WTC11 (cell line): Measurements from ENCODE around the gene MAST1. TPM values are rescaled to one million over a fixed set of nuclear protein-coding genes. Genes with fewer than 3 reads are reported as not detected.

Source experiments
- ATAC-seq: fragments of 200-7000 bp; cut with Tn5 transposase; 2 replicates; pipeline ENCODE4 v1.10.0; 2021; ENCODE audit warnings: mild to moderate bottlenecking, moderate library complexity
- CTCF ChIA-PET: fragments of 300-600 bp; sonication (Branson Sonifier 250); formaldehyde crosslinking; loops from one replicate; lab custom pipeline; 2021; ENCODE audit warnings: antibody characterized with exemption; lab: Charles Lee
- POLR2A ChIA-PET: fragments of 350-600 bp; sonication (Branson Sonifier 250); formaldehyde crosslinking; loops from one replicate; lab custom pipeline; 2021; ENCODE audit warnings: antibody characterized with exemption; lab: Charles Lee
- DNase-seq: peaks from one replicate; pipeline ENCODE4 v3.0.0; 2021; ENCODE audit warnings: low spot score
- H3K27ac Mint-ChIP-seq: 2 replicates; pipeline ENCODE4 v1.8.0; 2021; ENCODE audit warnings: mixed read lengths
- H3K27me3 Mint-ChIP-seq: 2 replicates; pipeline ENCODE4 v1.8.0; 2021; ENCODE audit warnings: low read depth, mild to moderate bottlenecking, moderate library complexity, mixed read lengths
- H3K36me3 Mint-ChIP-seq: 2 replicates; pipeline ENCODE4 v1.8.0; 2021; ENCODE audit warnings: mixed read lengths
- H3K4me1 Mint-ChIP-seq: 2 replicates; pipeline ENCODE4 v1.8.0; 2022; ENCODE audit warnings: mixed read lengths
- H3K4me3 Mint-ChIP-seq: 2 replicates; pipeline ENCODE4 v1.8.0; 2021; ENCODE audit warnings: mild to moderate bottlenecking, moderate library complexity, mixed read lengths
- H3K9me3 Mint-ChIP-seq: 2 replicates; pipeline ENCODE4 v1.8.0; 2021; ENCODE audit warnings: mixed read lengths
- CREB1 ChIP-seq: sonication (generic); formaldehyde crosslinking; IDR thresholded peaks from 2 replicates; pipeline ENCODE4 v1.8.0; 2023; ENCODE audit warnings: mild to moderate bottlenecking, missing genetic modification reagents
- CREM ChIP-seq: sonication (generic); formaldehyde crosslinking; IDR thresholded peaks from 2 replicates; pipeline ENCODE4 v1.8.1; 2022; ENCODE audit warnings: mild to moderate bottlenecking, missing genetic modification reagents, moderate library complexity
- ETV6 ChIP-seq: sonication (generic); formaldehyde crosslinking; IDR thresholded peaks from 2 replicates; pipeline ENCODE4 v1.8.1; 2022; ENCODE audit warnings: mild to moderate bottlenecking, missing genetic modification reagents
- FOXK1 ChIP-seq: sonication (generic); formaldehyde crosslinking; IDR thresholded peaks from 2 replicates; pipeline ENCODE4 v1.8.0; 2022; ENCODE audit warnings: mild to moderate bottlenecking, moderate library complexity, missing genetic modification reagents
- ZBTB21 ChIP-seq: sonication (generic); formaldehyde crosslinking; IDR thresholded peaks from 2 replicates; pipeline ENCODE4 v1.8.1; 2023; ENCODE audit warnings: mild to moderate bottlenecking, missing genetic modification reagents, borderline replicate concordance
- ZNF219 ChIP-seq: sonication (generic); formaldehyde crosslinking; IDR thresholded peaks from 2 replicates; pipeline ENCODE4 v1.8.0; 2023; ENCODE audit warnings: missing genetic modification reagents, mild to moderate bottlenecking, borderline replicate concordance
- total RNA-seq: library from RNA; stranded (reverse); gene quantifications from 3 replicates; pipeline ENCODE4 v1.2.3, GENCODE V29; 2021
- TF ChIP-seq, protein P1 (sequence below): sonication (generic); formaldehyde crosslinking; IDR thresholded peaks from 2 replicates; pipeline ENCODE4 v1.8.1; 2022; ENCODE audit warnings: low read depth, mild to moderate bottlenecking, moderate library complexity, missing genetic modification reagents, borderline replicate concordance
- TF ChIP-seq, protein P2 (sequence below): sonication (generic); formaldehyde crosslinking; IDR thresholded peaks from 2 replicates; pipeline ENCODE4 v1.8.0; 2023; ENCODE audit warnings: missing genetic modification reagents, mild to moderate bottlenecking, borderline replicate concordance
- TF ChIP-seq, protein P3 (sequence below): sonication (generic); formaldehyde crosslinking; IDR thresholded peaks from 2 replicates; pipeline ENCODE4 v1.8.0; 2023; ENCODE audit warnings: missing genetic modification reagents
- TF ChIP-seq, protein P4 (sequence below): sonication (generic); formaldehyde crosslinking; IDR thresholded peaks from 2 replicates; pipeline ENCODE4 v1.8.1; 2023; ENCODE audit warnings: mild to moderate bottlenecking, missing genetic modification reagents, borderline replicate concordance
- TF ChIP-seq, protein P5 (sequence below): sonication (generic); formaldehyde crosslinking; IDR thresholded peaks from 2 replicates; pipeline ENCODE4 v1.8.1; 2022; ENCODE audit warnings: mild to moderate bottlenecking, moderate library complexity, missing genetic modification reagents
- TF ChIP-seq, protein P6 (sequence below): sonication (generic); formaldehyde crosslinking; IDR thresholded peaks from 2 replicates; pipeline ENCODE4 v1.8.0; 2022; ENCODE audit warnings: mild to moderate bottlenecking, missing genetic modification reagents
- TF ChIP-seq, protein P7 (sequence below): fragments of 200-600 bp; IDR thresholded peaks from 2 replicates; pipeline ENCODE4 v1.8.0; 2022; ENCODE audit warnings: antibody characterized with exemption
- TF ChIP-seq, protein P8 (sequence below): sonication (generic); formaldehyde crosslinking; IDR thresholded peaks from 2 replicates; pipeline ENCODE4 v1.8.1; 2022; ENCODE audit warnings: missing genetic modification reagents, borderline replicate concordance

The MAST1 gene
- total RNA-seq, 1 experiment from 2014 or later = 24.3 TPM

DNA sequence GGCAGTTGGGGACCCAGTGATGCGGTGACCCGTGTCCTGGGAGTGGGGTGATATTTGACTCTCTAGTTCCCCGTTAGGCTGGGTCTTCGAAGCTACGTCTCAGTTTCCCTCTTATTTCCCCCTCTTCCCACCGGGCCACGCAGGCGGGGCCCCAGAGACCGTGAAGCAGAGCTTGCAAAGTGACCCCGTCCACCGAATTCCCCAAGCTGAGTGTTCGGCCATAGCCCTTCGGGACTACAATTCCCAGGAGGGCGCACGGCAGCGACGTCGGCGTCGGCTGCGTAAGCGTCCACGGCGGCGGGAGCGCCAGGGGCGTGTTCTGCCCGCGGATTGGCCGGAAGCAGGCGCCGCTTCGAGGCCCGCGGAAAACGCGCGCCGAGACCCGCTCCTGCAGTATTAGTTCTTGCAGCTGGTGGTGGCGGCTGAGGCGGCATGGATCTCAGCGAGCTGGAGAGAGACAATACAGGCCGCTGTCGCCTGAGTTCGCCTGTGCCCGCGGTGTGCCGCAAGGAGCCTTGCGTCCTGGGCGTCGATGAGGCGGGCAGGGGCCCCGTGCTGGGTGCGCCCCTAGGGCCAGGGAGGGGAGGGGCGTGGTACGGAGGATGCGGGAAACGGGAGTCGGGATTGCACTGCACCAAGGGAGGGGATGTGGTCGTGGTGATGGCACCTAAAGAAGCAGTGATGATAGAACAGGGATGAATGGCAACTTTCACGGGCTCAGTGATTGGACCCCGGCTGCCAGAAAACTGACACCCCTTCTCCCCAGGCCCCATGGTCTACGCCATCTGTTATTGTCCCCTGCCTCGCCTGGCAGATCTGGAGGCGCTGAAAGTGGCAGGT is 31.9 kb upstream of the MAST1 start, which contains the start of gene RNASEH2A (continued):
- TF ChIP-seq, protein P1, sequence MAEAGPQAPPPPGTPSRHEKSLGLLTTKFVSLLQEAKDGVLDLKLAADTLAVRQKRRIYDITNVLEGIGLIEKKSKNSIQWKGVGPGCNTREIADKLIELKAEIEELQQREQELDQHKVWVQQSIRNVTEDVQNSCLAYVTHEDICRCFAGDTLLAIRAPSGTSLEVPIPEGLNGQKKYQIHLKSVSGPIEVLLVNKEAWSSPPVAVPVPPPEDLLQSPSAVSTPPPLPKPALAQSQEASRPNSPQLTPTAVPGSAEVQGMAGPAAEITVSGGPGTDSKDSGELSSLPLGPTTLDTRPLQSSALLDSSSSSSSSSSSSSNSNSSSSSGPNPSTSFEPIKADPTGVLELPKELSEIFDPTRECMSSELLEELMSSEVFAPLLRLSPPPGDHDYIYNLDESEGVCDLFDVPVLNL = peak; percentile 17; the same call in 1 of the 2 replicates
- peak; percentile 98 for TF ChIP-seq ETV6 (CRISPR knock-in tag)
- TF ChIP-seq, protein P2, sequence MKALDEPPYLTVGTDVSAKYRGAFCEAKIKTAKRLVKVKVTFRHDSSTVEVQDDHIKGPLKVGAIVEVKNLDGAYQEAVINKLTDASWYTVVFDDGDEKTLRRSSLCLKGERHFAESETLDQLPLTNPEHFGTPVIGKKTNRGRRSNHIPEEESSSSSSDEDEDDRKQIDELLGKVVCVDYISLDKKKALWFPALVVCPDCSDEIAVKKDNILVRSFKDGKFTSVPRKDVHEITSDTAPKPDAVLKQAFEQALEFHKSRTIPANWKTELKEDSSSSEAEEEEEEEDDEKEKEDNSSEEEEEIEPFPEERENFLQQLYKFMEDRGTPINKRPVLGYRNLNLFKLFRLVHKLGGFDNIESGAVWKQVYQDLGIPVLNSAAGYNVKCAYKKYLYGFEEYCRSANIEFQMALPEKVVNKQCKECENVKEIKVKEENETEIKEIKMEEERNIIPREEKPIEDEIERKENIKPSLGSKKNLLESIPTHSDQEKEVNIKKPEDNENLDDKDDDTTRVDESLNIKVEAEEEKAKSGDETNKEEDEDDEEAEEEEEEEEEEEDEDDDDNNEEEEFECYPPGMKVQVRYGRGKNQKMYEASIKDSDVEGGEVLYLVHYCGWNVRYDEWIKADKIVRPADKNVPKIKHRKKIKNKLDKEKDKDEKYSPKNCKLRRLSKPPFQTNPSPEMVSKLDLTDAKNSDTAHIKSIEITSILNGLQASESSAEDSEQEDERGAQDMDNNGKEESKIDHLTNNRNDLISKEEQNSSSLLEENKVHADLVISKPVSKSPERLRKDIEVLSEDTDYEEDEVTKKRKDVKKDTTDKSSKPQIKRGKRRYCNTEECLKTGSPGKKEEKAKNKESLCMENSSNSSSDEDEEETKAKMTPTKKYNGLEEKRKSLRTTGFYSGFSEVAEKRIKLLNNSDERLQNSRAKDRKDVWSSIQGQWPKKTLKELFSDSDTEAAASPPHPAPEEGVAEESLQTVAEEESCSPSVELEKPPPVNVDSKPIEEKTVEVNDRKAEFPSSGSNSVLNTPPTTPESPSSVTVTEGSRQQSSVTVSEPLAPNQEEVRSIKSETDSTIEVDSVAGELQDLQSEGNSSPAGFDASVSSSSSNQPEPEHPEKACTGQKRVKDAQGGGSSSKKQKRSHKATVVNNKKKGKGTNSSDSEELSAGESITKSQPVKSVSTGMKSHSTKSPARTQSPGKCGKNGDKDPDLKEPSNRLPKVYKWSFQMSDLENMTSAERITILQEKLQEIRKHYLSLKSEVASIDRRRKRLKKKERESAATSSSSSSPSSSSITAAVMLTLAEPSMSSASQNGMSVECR (CRISPR knock-in tag) = peak; percentile 79; the same call in 1 of the 2 replicates
- peak; percentile 88 for TF ChIP-seq CREM (CRISPR knock-in tag)
- TF ChIP-seq, protein P3, sequence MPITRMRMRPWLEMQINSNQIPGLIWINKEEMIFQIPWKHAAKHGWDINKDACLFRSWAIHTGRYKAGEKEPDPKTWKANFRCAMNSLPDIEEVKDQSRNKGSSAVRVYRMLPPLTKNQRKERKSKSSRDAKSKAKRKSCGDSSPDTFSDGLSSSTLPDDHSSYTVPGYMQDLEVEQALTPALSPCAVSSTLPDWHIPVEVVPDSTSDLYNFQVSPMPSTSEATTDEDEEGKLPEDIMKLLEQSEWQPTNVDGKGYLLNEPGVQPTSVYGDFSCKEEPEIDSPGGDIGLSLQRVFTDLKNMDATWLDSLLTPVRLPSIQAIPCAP = peak; percentile 94
- TF ChIP-seq, protein P4, sequence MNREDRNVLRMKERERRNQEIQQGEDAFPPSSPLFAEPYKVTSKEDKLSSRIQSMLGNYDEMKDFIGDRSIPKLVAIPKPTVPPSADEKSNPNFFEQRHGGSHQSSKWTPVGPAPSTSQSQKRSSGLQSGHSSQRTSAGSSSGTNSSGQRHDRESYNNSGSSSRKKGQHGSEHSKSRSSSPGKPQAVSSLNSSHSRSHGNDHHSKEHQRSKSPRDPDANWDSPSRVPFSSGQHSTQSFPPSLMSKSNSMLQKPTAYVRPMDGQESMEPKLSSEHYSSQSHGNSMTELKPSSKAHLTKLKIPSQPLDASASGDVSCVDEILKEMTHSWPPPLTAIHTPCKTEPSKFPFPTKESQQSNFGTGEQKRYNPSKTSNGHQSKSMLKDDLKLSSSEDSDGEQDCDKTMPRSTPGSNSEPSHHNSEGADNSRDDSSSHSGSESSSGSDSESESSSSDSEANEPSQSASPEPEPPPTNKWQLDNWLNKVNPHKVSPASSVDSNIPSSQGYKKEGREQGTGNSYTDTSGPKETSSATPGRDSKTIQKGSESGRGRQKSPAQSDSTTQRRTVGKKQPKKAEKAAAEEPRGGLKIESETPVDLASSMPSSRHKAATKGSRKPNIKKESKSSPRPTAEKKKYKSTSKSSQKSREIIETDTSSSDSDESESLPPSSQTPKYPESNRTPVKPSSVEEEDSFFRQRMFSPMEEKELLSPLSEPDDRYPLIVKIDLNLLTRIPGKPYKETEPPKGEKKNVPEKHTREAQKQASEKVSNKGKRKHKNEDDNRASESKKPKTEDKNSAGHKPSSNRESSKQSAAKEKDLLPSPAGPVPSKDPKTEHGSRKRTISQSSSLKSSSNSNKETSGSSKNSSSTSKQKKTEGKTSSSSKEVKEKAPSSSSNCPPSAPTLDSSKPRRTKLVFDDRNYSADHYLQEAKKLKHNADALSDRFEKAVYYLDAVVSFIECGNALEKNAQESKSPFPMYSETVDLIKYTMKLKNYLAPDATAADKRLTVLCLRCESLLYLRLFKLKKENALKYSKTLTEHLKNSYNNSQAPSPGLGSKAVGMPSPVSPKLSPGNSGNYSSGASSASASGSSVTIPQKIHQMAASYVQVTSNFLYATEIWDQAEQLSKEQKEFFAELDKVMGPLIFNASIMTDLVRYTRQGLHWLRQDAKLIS (CRISPR knock-in tag) = no peak
- TF ChIP-seq, protein P5, sequence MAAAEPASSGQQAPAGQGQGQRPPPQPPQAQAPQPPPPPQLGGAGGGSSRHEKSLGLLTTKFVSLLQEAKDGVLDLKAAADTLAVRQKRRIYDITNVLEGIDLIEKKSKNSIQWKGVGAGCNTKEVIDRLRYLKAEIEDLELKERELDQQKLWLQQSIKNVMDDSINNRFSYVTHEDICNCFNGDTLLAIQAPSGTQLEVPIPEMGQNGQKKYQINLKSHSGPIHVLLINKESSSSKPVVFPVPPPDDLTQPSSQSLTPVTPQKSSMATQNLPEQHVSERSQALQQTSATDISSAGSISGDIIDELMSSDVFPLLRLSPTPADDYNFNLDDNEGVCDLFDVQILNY = peak; percentile 98
- peak; percentile 67; the same call in 1 of the 2 replicates for TF ChIP-seq CREB1
- TF ChIP-seq, protein P6, sequence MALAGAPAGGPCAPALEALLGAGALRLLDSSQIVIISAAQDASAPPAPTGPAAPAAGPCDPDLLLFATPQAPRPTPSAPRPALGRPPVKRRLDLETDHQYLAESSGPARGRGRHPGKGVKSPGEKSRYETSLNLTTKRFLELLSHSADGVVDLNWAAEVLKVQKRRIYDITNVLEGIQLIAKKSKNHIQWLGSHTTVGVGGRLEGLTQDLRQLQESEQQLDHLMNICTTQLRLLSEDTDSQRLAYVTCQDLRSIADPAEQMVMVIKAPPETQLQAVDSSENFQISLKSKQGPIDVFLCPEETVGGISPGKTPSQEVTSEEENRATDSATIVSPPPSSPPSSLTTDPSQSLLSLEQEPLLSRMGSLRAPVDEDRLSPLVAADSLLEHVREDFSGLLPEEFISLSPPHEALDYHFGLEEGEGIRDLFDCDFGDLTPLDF (CRISPR knock-in tag) = 0 out of 2 replicates have a peak, but pooled peaks have one; percentile 78

DNA sequence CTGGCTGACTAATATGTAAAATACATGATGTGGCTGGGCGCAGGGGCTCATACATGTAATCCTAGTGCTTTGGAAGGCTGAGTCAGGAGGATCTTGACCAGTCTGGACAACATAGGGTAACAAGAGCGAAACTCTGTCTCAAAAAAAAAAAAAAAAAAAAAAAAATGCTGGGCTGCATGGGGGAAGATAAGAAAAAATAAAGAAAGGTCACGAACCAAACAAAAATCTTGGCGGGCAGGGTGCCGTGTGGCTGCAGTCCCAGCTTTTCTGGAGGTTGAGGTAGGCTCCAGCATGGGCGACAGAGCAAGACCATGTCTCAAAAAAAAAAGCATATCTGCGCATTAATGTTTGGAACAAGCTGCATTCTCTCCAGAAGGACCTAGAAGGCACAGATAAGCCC is 23.2 kb upstream of the MAST1 start:
- H3K9me3 Mint-ChIP-seq = no peaks in the 10 kb centered on the region
- H3K27me3 Mint-ChIP-seq = no peaks in the 10 kb centered on the region
- no peaks in the 10 kb centered on the region for H3K4me1 Mint-ChIP-seq
- ATAC-seq (no peak), DNase-seq (no peak)
- no peak overlapping the region for H3K27ac Mint-ChIP-seq
- POLR2A ChIA-PET = interaction anchor here (1.5 kb wide), 1 partner anchor 9 kb away, joined by 4 read pairs; the partner anchor contains the start of gene RNASEH2A
- H3K36me3 Mint-ChIP-seq = peaks cover 19% of the 10 kb centered on the region
- CTCF ChIA-PET = interaction anchor here (1.4 to 3.6 kb wide), 3 partner anchors 9 to 32 kb away, joined by 4 to 11 read pairs (median 10); partner anchors contain the start of gene RNASEH2A
- H3K4me3 Mint-ChIP-seq = no peak overlapping the region
- TF ChIP-seq ZBTB21 (CRISPR knock-in tag) (no peak), FOXK1 (CRISPR knock-in tag) (no peak), ZNF219 (CRISPR knock-in tag) (no peak), ETV6 (CRISPR knock-in tag) (no peak)
- TF ChIP-seq, protein P7, sequence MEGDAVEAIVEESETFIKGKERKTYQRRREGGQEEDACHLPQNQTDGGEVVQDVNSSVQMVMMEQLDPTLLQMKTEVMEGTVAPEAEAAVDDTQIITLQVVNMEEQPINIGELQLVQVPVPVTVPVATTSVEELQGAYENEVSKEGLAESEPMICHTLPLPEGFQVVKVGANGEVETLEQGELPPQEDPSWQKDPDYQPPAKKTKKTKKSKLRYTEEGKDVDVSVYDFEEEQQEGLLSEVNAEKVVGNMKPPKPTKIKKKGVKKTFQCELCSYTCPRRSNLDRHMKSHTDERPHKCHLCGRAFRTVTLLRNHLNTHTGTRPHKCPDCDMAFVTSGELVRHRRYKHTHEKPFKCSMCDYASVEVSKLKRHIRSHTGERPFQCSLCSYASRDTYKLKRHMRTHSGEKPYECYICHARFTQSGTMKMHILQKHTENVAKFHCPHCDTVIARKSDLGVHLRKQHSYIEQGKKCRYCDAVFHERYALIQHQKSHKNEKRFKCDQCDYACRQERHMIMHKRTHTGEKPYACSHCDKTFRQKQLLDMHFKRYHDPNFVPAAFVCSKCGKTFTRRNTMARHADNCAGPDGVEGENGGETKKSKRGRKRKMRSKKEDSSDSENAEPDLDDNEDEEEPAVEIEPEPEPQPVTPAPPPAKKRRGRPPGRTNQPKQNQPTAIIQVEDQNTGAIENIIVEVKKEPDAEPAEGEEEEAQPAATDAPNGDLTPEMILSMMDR = no peak
- TF ChIP-seq, protein P3 = no peak
- TF ChIP-seq, protein P5 = no peak
- TF ChIP-seq, protein P8, sequence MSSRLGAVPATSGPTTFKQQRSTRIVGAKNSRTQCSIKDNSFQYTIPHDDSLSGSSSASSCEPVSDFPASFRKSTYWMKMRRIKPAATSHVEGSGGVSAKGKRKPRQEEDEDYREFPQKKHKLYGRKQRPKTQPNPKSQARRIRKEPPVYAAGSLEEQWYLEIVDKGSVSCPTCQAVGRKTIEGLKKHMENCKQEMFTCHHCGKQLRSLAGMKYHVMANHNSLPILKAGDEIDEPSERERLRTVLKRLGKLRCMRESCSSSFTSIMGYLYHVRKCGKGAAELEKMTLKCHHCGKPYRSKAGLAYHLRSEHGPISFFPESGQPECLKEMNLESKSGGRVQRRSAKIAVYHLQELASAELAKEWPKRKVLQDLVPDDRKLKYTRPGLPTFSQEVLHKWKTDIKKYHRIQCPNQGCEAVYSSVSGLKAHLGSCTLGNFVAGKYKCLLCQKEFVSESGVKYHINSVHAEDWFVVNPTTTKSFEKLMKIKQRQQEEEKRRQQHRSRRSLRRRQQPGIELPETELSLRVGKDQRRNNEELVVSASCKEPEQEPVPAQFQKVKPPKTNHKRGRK (CRISPR knock-in tag) = no peak
